CD4-positive, alpha-beta T cell (primary cell): ENCODE measurements around the gene KCNQ4. TPM values are rescaled to one million over a fixed set of nuclear protein-coding genes. Genes with fewer than 3 reads are reported as not detected.
A peak's percentile ranks its signal among the peaks of the same experiment; 100 is the strongest.

Source experiments
- ATAC-seq: fragments of 200-7000 bp; cut with Tn5 transposase; one replicate; pipeline ENCODE4 v1.10.0; 2022; ENCODE audit warnings: mild to moderate bottlenecking; ENCODE audit not compliant: poor library complexity
- CTCF ChIA-PET: fragments of 350-600 bp; sonication (Branson Sonifier 250); formaldehyde crosslinking; loops from one replicate; lab custom pipeline; 2021; ENCODE audit warnings: antibody characterized with exemption, inconsistent platforms; lab: Charles Lee
- POLR2A ChIA-PET: fragments of 350-600 bp; sonication (Branson Sonifier 250); formaldehyde crosslinking; loops from one replicate; lab custom pipeline; 2021; ENCODE audit warnings: antibody characterized with exemption, inconsistent platforms; lab: Charles Lee
- DNase-seq, 14 experiments: peaks; one replicate each; pipeline ENCODE4 v3.0.0-alpha.2; 2013 to 2020; ENCODE audit warnings: mixed read lengths in 2 of 14
- H3K27ac ChIP-seq, 2 donors: one replicate each; pipeline versions ENCODE4 v1.5.1 to v1.7.0; 2013; ENCODE audit warnings: low read length in 2 of 2, low read depth in 1 of 2, mild to moderate bottlenecking in 1 of 2
- H3K27me3 ChIP-seq, 2 experiments: 1 replicate in 1 of 2; 2 replicates in 1 of 2; pipeline versions ENCODE4 v1.6.1 to v1.7.0; 2013; ENCODE audit warnings: low read length in 2 of 2, control low read depth in 1 of 2, mild to moderate bottlenecking in 1 of 2, moderate library complexity in 1 of 2; ENCODE audit not compliant: insufficient read depth in 2 of 2, control insufficient read depth in 1 of 2
- H3K36me3 ChIP-seq: one replicate; pipeline ENCODE4 v1.6.1; 2013; ENCODE audit warnings: low read length, control low read depth; ENCODE audit not compliant: insufficient read depth
- H3K4me1 ChIP-seq: one replicate; pipeline ENCODE4 v1.6.1; 2013; ENCODE audit warnings: low read length, control low read depth; ENCODE audit not compliant: insufficient read depth
- H3K4me3 ChIP-seq: one replicate; pipeline ENCODE4 v1.5.1; 2013; ENCODE audit warnings: mild to moderate bottlenecking, low read length, moderate library complexity
- H3K9me3 ChIP-seq, 2 experiments: 1 replicate in 1 of 2; 2 replicates in 1 of 2; pipeline versions ENCODE4 v1.6.1 to v1.7.0; 2013; ENCODE audit warnings: low read length in 2 of 2, mild to moderate bottlenecking in 2 of 2, control low read depth in 1 of 2, moderate library complexity in 1 of 2; ENCODE audit not compliant: control insufficient read depth in 1 of 2, insufficient read depth in 1 of 2
- H3K27ac Mint-ChIP-seq: one replicate; pipeline ENCODE4 v1.8.0; 2020; ENCODE audit warnings: mixed read lengths
- H3K27me3 Mint-ChIP-seq: one replicate; pipeline ENCODE4 v1.8.0; 2021; ENCODE audit warnings: mixed read lengths
- H3K36me3 Mint-ChIP-seq: one replicate; pipeline ENCODE4 v1.8.0; 2021; ENCODE audit warnings: low read depth, mixed read lengths
- H3K4me1 Mint-ChIP-seq: one replicate; pipeline ENCODE4 v1.8.0; 2021; ENCODE audit warnings: low read depth, mixed read lengths
- H3K4me3 Mint-ChIP-seq: one replicate; pipeline ENCODE4 v1.8.0; 2020; ENCODE audit warnings: mild to moderate bottlenecking, mixed read lengths
- H3K9me3 Mint-ChIP-seq: one replicate; pipeline ENCODE4 v1.8.0; 2020; ENCODE audit warnings: mixed read lengths
- CTCF ChIP-seq: fragments of 200-600 bp; IDR thresholded peaks from one replicate; pipeline ENCODE4 v1.8.0; 2022; ENCODE audit warnings: antibody characterized with exemption, mild to moderate bottlenecking
- intact Hi-C, 2 experiments: fragments of 100-400 bp; cut with DNase I in 1 of 2; cut with micrococcal nuclease in 1 of 2; formaldehyde crosslinking; loops; one replicate each; pipeline versions ENCODE4 v1.15.1 to v1.9.0; 2023 to 2025; cut with DNase I, micrococcal nuclease
- total RNA-seq, 174 experiments: library from RNA in 2 of 174; stranded (reverse) in 2 of 174; gene quantifications; one replicate each; pipeline ENCODE4 v1.2.3 and lab custom pipeline; 2021 to 2026

KCNQ4 gene
- total RNA-seq, 2 experiments from 2014 or later = 0.25 to 0.30 TPM

GRCh38 chr1:40793617-40794016 lies 10.0 kb downstream of the KCNQ4 start:
- intact Hi-C loops = loop anchor here in 1 of 2 experiments (1.0 kb wide), 1 partner anchor 26 kb away; no protein-coding TSS in a partner anchor
- Histone ChIP-seq H3K4me1 (peaks cover 30% of the 10 kb centered on the region), H3K4me3 (no peak overlapping the region), H3K9me3 (peaks cover 0 to 3% of the 10 kb centered on the region in 2 experiments), H3K27ac (no peak overlapping the region), H3K27me3 (no peaks in the 10 kb centered on the region), H3K36me3 (no peaks in the 10 kb centered on the region)
- ChIA-PET CTCF (no interaction called here), POLR2A (no interaction called here)
- H3K36me3 Mint-ChIP-seq = no peaks in the 10 kb centered on the region
- ATAC-seq (no peak), DNase-seq (no peak)
- peaks cover 23% of the 10 kb centered on the region for H3K4me1 Mint-ChIP-seq
- H3K27me3 Mint-ChIP-seq = no peaks in the 10 kb centered on the region
- H3K4me3 Mint-ChIP-seq = no peak overlapping the region
- no peak for TF ChIP-seq CTCF
- H3K9me3 Mint-ChIP-seq = no peaks in the 10 kb centered on the region
- H3K27ac Mint-ChIP-seq = peak overlapping the region; percentile 3

- Histone ChIP-seq H3K27ac (no peak overlapping the region), H3K4me1 (peaks cover 30% of the 10 kb centered on the region), H3K27me3 (no peaks in the 10 kb centered on the region), H3K9me3 (peaks cover 0 to 3% of the 10 kb centered on the region in 2 experiments), H3K4me3 (no peak overlapping the region), H3K36me3 (no peaks in the 10 kb centered on the region)
- Mint-ChIP-seq H3K36me3 (no peaks in the 10 kb centered on the region), H3K4me1 (peaks cover 23% of the 10 kb centered on the region), H3K9me3 (no peaks in the 10 kb centered on the region), H3K27ac (peak overlapping the region; percentile 3), H3K4me3 (no peak overlapping the region), H3K27me3 (no peaks in the 10 kb centered on the region)
- DNase-seq (no peak), ATAC-seq (no peak)
- ChIA-PET CTCF (no interaction called here), POLR2A (interaction anchor here (0.7 kb wide), 1 partner anchor 33 kb away, joined by 3 read pairs; no protein-coding TSS in a partner anchor)
- intact Hi-C loops = loop anchor here in 1 of 2 experiments (1.0 kb wide), 1 partner anchor 27 kb away; no protein-coding TSS in a partner anchor
- TF ChIP-seq CTCF = no peak
Measured at GRCh38 chr1:40794048-40794447, 10.5 kb downstream of the KCNQ4 start.

GRCh38 chr1:40794974-40795715 lies 11.6 kb downstream of the KCNQ4 start:
- Mint-ChIP-seq H3K4me3 (peak overlapping the region; percentile 34), H3K9me3 (no peaks in the 10 kb centered on the region), H3K27me3 (no peaks in the 10 kb centered on the region), H3K36me3 (no peaks in the 10 kb centered on the region), H3K4me1 (peaks cover 23% of the 10 kb centered on the region), H3K27ac (peak overlapping the region; percentile 73)
- Histone ChIP-seq H3K4me3 (no peak overlapping the region), H3K36me3 (no peaks in the 10 kb centered on the region), H3K27me3 (no peaks in the 10 kb centered on the region), H3K27ac (no peak overlapping the region), H3K9me3 (peaks cover 0 to 3% of the 10 kb centered on the region in 2 experiments), H3K4me1 (peaks cover 30% of the 10 kb centered on the region)
- ChIA-PET CTCF (interaction anchor here (2.1 kb wide), 1 partner anchor 21 kb away, joined by 8 read pairs; no protein-coding TSS in a partner anchor), POLR2A (interaction anchor here (0.7 to 1.6 kb wide), 5 partner anchors 10 to 185 kb away, joined by 3 to 9 read pairs (median 4); partner anchors contain the start of genes CITED4 and NFYC)
- DNase-seq (peak in 3 of 14 experiments; percentile 23 to 57 (median 45)), ATAC-seq (peak; percentile 69)
- no peak for TF ChIP-seq CTCF
- intact Hi-C loops = loop anchor here in 1 of 2 experiments (1.0 kb wide), 1 partner anchor 28 kb away; no protein-coding TSS in a partner anchor
